Measurements from ENCODE around the gene PCSK6. TPM values are rescaled to one million over a fixed set of nuclear protein-coding genes. Genes with fewer than 3 reads are reported as not detected.

Gene PCSK6
- polyA plus RNA-seq, 3 donors, result 0.05 to 0.10 TPM; not detected in 1

DNA sequence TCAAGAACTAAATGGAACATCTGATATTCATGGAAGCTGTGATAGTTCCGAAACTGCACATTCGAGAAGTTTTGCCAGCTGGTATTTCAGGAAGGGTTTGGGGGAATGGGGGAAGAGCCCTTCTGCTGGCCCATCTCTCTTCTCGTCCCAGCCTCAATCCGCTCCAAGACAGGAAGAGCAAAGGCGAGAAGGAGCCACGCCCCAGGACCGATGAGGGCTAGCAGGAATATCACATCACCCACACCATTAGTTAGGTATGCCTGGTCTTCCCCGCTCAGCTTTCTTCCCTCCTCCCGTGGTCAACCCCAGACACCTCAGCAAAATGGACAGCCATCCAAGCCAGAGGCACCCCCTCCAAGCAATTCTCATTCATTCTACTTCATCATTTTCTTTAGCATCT lies 14.9 kb upstream of the PCSK6 start:
- H3K27ac Mint-ChIP-seq, result no peak overlapping the region
- H3K4me3 ChIP-seq (replicated peaks in 1 of 3; ENCODE audit: low read depth in 2 of 3, low read length in 3 of 3), result no peak overlapping the region
- no peak overlapping the region for H3K4me3 Mint-ChIP-seq
- no peak overlapping the region for H3K9ac ChIP-seq (ENCODE audit: insufficient read depth, low read length, poor library complexity, severe bottlenecking)
- H3K36me3 Mint-ChIP-seq, result no peaks in the 10 kb centered on the region
- no peaks in the 10 kb centered on the region for H3K79me2 ChIP-seq (ENCODE audit: insufficient read depth, low read length)
- peaks cover 17 to 19% of the 10 kb centered on the region in 2 donors for H3K4me1 ChIP-seq (ENCODE audit: control insufficient read depth in 1 of 2, insufficient read depth in 2 of 2, low read length in 2 of 2)
- H3K4me2 ChIP-seq (replicated peaks; ENCODE audit: extremely low read depth, low read length, poor library complexity, severe bottlenecking), result no peak overlapping the region
- no peaks in the 10 kb centered on the region for H4K20me1 ChIP-seq (ENCODE audit: insufficient read depth, low read length)
- H3K27me3 Mint-ChIP-seq (ENCODE audit: low read depth in 3 of 3), result peaks cover 21 to 48% (median 46%) of the 10 kb centered on the region in 3 donors
- no peak overlapping the region for H3K27ac ChIP-seq (ENCODE audit: low read depth in 1 of 2, low read length in 2 of 2)
- no peaks in the 10 kb centered on the region for H3K9me3 ChIP-seq (replicated peaks in 1 of 2; ENCODE audit: control insufficient read depth in 1 of 2, insufficient read depth in 1 of 2, low read length in 2 of 2)
- WGBS (ENCODE audit: insufficient coverage), result 96% methylated on average over 6 of the region's 9 CpGs
- no peaks in the 10 kb centered on the region for H3K36me3 ChIP-seq (replicated peaks in 1 of 2; ENCODE audit: control insufficient read depth in 1 of 2, insufficient read depth in 2 of 2, low read length in 2 of 2)
- H3K4me1 Mint-ChIP-seq, result peaks cover 18% of the 10 kb centered on the region
- intact Hi-C loops (cut with micrococcal nuclease), result loop anchor here in 1 of 2 donors (10.0 kb wide), 1 partner anchor 150 kb away; the partner anchor contains the start of gene TM2D3
- no peak overlapping the region for H2AFZ ChIP-seq (ENCODE audit: insufficient read depth, low read depth, low read length, poor library complexity, severe bottlenecking)
- H3K27me3 ChIP-seq (ENCODE audit: control insufficient read depth in 2 of 2, insufficient read depth in 2 of 2, low read length in 2 of 2), result peaks cover 0 to 34% of the 10 kb centered on the region in 2 donors
- TF ChIP-seq, protein P1, sequence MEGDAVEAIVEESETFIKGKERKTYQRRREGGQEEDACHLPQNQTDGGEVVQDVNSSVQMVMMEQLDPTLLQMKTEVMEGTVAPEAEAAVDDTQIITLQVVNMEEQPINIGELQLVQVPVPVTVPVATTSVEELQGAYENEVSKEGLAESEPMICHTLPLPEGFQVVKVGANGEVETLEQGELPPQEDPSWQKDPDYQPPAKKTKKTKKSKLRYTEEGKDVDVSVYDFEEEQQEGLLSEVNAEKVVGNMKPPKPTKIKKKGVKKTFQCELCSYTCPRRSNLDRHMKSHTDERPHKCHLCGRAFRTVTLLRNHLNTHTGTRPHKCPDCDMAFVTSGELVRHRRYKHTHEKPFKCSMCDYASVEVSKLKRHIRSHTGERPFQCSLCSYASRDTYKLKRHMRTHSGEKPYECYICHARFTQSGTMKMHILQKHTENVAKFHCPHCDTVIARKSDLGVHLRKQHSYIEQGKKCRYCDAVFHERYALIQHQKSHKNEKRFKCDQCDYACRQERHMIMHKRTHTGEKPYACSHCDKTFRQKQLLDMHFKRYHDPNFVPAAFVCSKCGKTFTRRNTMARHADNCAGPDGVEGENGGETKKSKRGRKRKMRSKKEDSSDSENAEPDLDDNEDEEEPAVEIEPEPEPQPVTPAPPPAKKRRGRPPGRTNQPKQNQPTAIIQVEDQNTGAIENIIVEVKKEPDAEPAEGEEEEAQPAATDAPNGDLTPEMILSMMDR (IDR thresholded peaks at IDR 0.05), result no peak
- H3K9me3 Mint-ChIP-seq, result no peaks in the 10 kb centered on the region
- DNase-seq, result no peak

DNA sequence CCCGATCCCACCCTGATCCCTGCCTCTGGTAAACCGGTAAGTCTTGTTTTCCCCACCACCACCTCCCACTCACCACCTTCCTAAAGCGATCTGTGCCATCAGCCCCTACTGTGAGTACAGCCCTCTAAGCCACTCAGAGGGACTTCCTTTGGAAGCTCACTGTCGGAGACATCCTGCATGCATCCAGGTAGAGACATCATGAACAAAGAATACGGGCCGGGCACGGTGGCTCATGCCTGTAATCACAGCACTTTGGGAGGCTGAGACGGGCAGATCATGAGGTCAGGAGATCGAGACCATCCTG lies 13.7 kb upstream of the PCSK6 start:
- H4K20me1 ChIP-seq (ENCODE audit: insufficient read depth, low read length), result no peaks in the 10 kb centered on the region
- H3K4me3 ChIP-seq (replicated peaks in 1 of 3; ENCODE audit: low read depth in 2 of 3, low read length in 3 of 3), result no peak overlapping the region
- H3K27me3 Mint-ChIP-seq (ENCODE audit: low read depth in 3 of 3), result peaks cover 30 to 55% (median 46%) of the 10 kb centered on the region in 3 donors
- 91% methylated on average over 6 of the region's 9 CpGs for WGBS (ENCODE audit: insufficient coverage)
- no peak overlapping the region for H3K27ac ChIP-seq (ENCODE audit: low read depth in 1 of 2, low read length in 2 of 2)
- H3K27me3 ChIP-seq (ENCODE audit: control insufficient read depth in 2 of 2, insufficient read depth in 2 of 2, low read length in 2 of 2), result peaks cover 0 to 31% of the 10 kb centered on the region in 2 donors
- H3K9ac ChIP-seq (ENCODE audit: insufficient read depth, low read length, poor library complexity, severe bottlenecking), result no peak overlapping the region
- DNase-seq, result no peak
- H3K9me3 Mint-ChIP-seq, result no peaks in the 10 kb centered on the region
- peaks cover 18% of the 10 kb centered on the region for H3K4me1 Mint-ChIP-seq
- intact Hi-C loops (cut with micrococcal nuclease), result loop anchor here in 1 of 2 donors (10.0 kb wide), 1 partner anchor 152 kb away; the partner anchor contains the start of gene TM2D3
- no peaks in the 10 kb centered on the region for H3K79me2 ChIP-seq (ENCODE audit: insufficient read depth, low read length)
- no peaks in the 10 kb centered on the region for H3K36me3 ChIP-seq (replicated peaks in 1 of 2; ENCODE audit: control insufficient read depth in 1 of 2, insufficient read depth in 2 of 2, low read length in 2 of 2)
- no peak overlapping the region for H3K4me2 ChIP-seq (replicated peaks; ENCODE audit: extremely low read depth, low read length, poor library complexity, severe bottlenecking)
- H3K27ac Mint-ChIP-seq, result no peak overlapping the region
- peaks cover 17 to 19% of the 10 kb centered on the region in 2 donors for H3K4me1 ChIP-seq (ENCODE audit: control insufficient read depth in 1 of 2, insufficient read depth in 2 of 2, low read length in 2 of 2)
- TF ChIP-seq, protein P1 (IDR thresholded peaks at IDR 0.05), result no peak
- H3K4me3 Mint-ChIP-seq, result no peak overlapping the region
- no peak overlapping the region for H2AFZ ChIP-seq (ENCODE audit: insufficient read depth, low read depth, low read length, poor library complexity, severe bottlenecking)
- no peaks in the 10 kb centered on the region for H3K36me3 Mint-ChIP-seq
- no peaks in the 10 kb centered on the region for H3K9me3 ChIP-seq (replicated peaks in 1 of 2; ENCODE audit: control insufficient read depth in 1 of 2, insufficient read depth in 1 of 2, low read length in 2 of 2)

All from CD14-positive monocyte (primary cell).